ENCODE data around the gene ATXN7. TPM values are rescaled to one million over a fixed set of nuclear protein-coding genes. Genes with fewer than 3 reads are reported as not detected.

The ATXN7 gene
- total RNA-seq, 1 donor from 2014 or later, result 10.9 TPM

- DNase-seq, result no peak
Measured at GRCh38 chr3:63905731-63906620, 42.3 kb downstream of the ATXN7 start.

- DNase-seq, result no peak
Measured at GRCh38 chr3:63908081-63908736, 44.5 kb downstream of the ATXN7 start.

- DNase-seq, result no peak
Measured at GRCh38 chr3:63908776-63909175, 45.1 kb downstream of the ATXN7 start.

DNA sequence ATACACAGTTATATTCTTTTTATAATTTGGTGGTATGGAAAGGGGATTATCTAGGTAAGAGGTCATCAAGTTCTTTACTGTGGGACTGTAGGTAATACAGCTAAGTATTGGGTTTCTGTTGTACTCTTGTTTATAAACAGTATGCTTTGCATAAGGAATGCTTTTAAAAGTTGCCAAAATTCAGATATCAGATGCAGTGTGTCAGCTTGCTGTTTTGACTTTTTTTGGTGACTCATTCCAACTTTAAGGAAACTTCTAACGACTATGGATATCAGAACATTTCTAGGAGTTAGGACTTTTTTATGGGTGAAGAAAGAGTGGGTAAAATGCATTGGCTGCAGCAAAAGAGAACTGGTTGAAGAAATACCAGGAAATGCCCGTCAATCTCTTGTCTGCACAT is 45.8 kb downstream of the ATXN7 start:
- DNase-seq, result no peak

- no peak for DNase-seq
Measured at GRCh38 chr3:63910001-63910400, 46.3 kb downstream of the ATXN7 start.

GRCh38 chr3:63910891-63911290 is 47.2 kb downstream of the ATXN7 start:
- DNase-seq, result no peak

GRCh38 chr3:63911509-63911872 is 47.8 kb downstream of the ATXN7 start:
- no peak for DNase-seq

- peak; percentile 78 for DNase-seq
Measured at GRCh38 chr3:63911873-63912767, 48.5 kb downstream of the ATXN7 start, which contains the start of gene SCAANT1. SCAANT1 (minus strand) TSS chr3:63912383.

DNA sequence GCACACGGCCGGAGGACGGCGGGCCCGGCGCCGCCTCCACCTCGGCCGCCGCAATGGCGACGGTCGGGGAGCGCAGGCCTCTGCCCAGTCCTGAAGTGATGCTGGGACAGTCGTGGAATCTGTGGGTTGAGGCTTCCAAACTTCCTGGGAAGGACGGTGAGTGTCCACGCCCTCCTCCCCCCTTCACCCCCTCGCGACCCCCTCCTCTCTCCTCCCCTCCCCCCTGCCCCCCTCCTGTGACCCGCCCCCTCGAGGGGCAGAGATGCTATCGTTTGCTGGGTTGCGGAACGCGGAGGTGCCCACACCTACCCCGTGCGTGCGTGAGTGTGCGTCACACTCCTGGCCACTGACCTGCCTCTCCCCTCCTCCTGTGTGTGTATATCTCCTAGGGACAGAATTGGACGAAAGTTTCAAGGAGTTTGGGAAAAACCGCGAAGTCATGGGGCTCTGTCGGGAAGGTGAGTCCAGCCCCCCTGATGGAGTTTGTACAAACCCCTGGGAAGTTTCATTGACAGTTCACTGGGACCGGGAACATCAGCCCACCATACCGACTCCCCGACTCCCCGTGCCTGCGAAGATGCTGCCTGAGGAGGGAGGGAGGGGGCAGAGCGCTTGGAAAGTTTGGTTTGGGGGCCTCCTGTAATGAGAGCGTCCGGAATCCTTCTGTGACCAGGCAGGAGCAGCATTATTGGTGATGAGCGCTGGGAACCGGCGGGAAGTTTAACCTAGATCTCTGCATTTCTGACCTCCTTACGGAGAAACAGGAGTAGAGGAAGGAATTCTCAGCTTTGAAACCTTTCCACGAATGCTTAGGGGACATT is 49.3 kb downstream of the ATXN7 start:
- DNase-seq, result peak; percentile 51

- DNase-seq, result no peak
Measured at GRCh38 chr3:63914312-63914711, 50.6 kb downstream of the ATXN7 start.

- no peak for DNase-seq
Measured at GRCh38 chr3:63918321-63918720, 54.7 kb downstream of the ATXN7 start.

- no peak for DNase-seq
Measured at GRCh38 chr3:63920001-63920400, 56.3 kb downstream of the ATXN7 start.

GRCh38 chr3:63921741-63922482 is 58.2 kb downstream of the ATXN7 start:
- DNase-seq, result no peak

DNA sequence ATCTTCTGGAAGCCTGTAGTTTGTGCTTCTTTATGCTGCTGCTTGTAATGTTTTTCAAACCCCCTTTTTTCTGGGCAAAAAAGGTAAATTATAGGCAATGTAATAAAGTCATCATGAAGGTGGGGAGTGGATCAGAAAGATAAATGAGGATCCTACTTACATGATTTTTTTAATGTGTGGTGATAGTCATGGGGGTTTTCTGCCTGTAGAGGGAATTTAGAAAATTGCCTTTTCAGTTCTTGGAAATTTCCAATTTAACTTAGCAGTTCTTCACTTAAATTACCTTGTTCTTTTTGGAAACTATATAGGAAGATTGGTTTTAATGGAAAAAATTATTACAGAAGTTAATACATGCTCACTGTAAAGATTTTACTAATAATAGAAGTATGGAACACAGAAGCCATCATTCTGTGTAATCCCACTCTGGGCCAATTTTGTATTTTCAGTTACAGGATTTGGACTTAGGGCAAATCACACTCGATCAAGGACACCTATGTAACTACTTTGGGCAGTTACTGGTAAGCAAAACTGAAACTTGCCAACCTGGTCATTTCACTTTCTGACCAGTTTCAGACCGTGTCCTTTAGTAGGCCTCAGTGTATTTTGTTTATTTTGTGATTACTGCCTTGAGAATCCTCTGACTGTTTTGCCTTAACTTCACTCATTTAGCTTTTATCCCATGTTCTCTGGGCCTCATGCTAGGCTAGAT is 59.0 kb downstream of the ATXN7 start:
- no peak for DNase-seq

DNA sequence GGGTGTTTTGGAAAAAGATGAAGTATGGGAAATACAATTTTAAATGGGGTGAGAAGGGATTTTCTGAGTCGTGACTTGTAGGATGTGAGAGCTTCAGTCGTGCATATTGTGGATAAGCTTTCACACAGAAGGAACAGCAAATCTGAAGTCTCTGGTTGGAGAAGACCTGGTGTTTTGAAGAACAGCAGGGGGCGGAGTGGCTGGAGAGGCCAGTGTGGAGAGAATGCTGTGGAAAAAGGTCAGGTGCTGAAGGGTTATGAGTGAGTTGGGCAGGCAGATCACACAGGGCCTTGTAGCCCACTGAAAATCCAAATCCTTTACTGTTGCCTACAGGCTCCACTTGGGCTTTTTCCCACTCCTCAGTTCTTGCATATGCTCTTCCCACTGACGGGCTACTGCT is 62.6 kb downstream of the ATXN7 start:
- DNase-seq, result no peak

- no peak for DNase-seq
Measured at GRCh38 chr3:63927422-63928280, 64.0 kb downstream of the ATXN7 start.

GRCh38 chr3:63931290-63931689 is 67.6 kb downstream of the ATXN7 start:
- no peak for DNase-seq

DNA sequence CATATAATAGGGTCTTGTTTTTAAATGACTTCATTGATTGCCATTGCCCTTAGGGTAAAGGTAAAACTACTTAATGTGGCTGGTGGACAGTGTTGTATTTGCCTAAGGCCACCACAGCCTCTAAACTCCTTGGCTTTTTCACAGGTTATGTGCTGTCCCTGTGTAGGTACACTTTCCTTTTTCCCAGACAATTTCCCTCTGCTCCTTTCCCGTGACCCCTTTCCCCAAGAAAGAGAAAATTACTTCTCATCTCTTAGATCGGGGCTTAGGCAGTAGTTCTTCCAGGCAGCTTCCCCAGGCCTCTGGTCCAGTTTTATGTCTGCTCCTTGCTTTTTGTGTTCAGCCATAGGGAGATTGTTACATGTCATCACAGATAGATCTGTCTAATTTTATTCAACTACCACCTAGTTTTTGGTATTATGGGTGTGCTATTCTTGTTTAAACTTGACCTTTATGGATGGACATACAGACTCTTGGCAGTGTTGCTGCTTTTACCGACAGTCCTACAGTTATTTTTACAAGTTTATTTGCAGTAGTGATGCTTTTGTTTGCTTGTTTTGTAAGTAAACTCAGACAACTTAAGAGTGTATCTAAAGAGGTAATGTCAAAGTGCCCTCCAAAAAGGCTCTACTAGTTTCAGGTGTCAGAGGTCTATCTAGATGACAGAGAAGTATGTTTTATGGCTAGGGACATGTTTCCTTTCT is 69.0 kb downstream of the ATXN7 start:
- DNase-seq, result no peak

DNA sequence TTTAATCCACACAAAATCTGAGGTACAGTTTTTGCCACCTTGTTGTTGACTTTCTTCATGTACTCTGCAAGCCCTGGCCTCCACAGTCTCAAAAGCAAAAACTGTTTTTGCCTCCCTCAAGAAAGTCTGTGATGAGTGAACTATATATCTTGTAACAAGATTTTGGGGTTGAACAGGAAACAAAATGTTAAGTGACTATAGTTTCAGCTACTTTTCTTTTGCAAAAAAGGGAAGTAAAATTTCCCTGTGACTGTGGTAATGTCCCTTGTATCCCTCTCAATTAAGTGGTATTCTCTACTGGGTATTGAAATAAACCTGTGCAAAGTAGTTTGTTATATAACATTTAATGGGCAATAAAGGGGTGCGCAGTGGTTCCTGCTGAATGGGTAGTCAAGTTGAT is 69.8 kb downstream of the ATXN7 start:
- no peak for DNase-seq
